ENCODE measurements around the gene SPATA12.
A peak's percentile ranks its signal among the peaks of the same experiment; 100 is the strongest.

SPATA12 gene

DNA sequence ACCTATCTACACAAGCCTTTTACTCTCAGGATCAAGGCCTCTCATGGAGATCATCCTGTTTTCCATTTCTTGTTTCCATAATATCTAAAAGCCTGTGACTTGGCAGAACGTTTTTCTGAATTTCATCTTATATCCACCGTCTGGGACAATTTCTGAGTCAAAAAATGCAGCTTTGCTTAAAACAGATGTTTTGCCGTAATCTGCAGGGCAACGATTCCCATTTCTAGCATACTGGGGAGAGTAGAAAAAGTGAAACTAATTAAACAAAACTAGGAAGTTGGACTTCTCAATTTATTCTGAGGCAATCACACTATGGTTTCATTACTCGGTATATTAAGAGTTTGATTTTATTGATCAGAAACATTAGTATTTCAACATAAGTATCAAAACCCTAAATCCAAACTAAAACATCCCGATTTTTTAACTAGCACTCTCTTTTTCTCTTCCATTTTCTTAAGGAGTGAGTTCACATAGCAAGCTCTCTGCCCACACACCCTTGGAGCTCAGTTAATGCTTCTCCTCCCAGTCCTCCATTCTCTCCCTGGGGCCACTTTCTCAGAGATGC lies 33.6 kb downstream of the SPATA12 start:
- Histone ChIP-seq H3K4me3 (ENCODE audit: low read depth, low read length) (no peak overlapping the region), H3K9ac (ENCODE audit: low read depth, low read length) (no peak overlapping the region), H3K4me1 (ENCODE audit: control insufficient read depth, insufficient read depth, low read length) (peaks cover 7% of the 10 kb centered on the region; the same call in 1 of the 2 replicates), H3K9me3 (ENCODE audit: control insufficient read depth, insufficient read depth, low read length) (no peaks in the 10 kb centered on the region), H3K36me3 (ENCODE audit: control insufficient read depth, insufficient read depth, low read length) (peaks cover 53% of the 10 kb centered on the region), H3K27ac (ENCODE audit: low read depth, low read length) (no peak overlapping the region), H3K27me3 (ENCODE audit: control insufficient read depth, insufficient read depth, low read length) (no peaks in the 10 kb centered on the region)

DNA sequence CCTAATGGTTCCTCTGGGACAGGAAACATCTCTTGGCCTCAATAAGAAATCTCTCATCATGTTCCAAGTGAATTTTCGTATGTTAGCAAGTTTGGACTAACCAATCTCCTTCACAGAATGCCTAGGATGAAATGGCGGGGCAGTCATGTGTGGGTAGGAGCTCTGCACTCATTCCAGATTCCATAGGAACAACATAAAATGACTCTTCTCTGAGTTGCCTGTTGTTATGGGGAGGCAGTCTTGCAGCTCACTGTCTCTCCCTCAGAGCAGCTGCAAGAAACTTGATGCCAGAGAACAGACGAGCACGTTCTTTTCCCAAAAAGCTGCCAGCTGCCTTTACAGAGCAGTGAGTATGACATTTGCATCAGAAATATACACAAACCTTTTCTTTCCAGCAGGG lies 34.1 kb downstream of the SPATA12 start:
- Histone ChIP-seq H3K4me1 (ENCODE audit: control insufficient read depth, insufficient read depth, low read length) (peaks cover 7% of the 10 kb centered on the region; the same call in 1 of the 2 replicates), H3K27me3 (ENCODE audit: control insufficient read depth, insufficient read depth, low read length) (no peaks in the 10 kb centered on the region), H3K4me3 (ENCODE audit: low read depth, low read length) (no peak overlapping the region), H3K9me3 (ENCODE audit: control insufficient read depth, insufficient read depth, low read length) (no peaks in the 10 kb centered on the region), H3K9ac (ENCODE audit: low read depth, low read length) (no peak overlapping the region; the same call in 1 of the 2 replicates), H3K27ac (ENCODE audit: low read depth, low read length) (no peak overlapping the region), H3K36me3 (ENCODE audit: control insufficient read depth, insufficient read depth, low read length) (peaks cover 58% of the 10 kb centered on the region)

DNA sequence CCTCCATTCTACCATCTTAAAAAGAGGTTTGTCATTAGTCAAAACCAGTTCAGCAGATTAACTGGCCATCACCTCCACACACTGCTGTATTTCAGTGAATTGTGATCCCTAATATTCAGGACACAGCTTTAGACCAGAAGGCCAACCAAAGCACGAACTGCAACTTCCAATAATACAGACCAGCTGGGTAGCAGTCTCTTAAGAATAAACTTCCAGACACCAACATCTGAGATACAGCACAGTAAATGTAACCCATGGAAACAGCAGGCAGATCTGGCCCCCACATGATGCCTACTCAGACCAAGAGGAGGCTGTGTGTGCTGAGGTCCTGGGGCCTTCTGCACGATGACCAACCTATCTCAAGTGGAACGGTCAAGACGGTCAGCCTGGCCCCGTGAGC lies 34.9 kb downstream of the SPATA12 start:
- no peak overlapping the region for H3K9ac ChIP-seq (ENCODE audit: low read depth, low read length)
- H3K9me3 ChIP-seq (ENCODE audit: control insufficient read depth, insufficient read depth, low read length) = no peaks in the 10 kb centered on the region
- peaks cover 58% of the 10 kb centered on the region for H3K36me3 ChIP-seq (ENCODE audit: control insufficient read depth, insufficient read depth, low read length)
- H3K4me3 ChIP-seq (ENCODE audit: low read depth, low read length) = no peak overlapping the region
- H3K4me1 ChIP-seq (ENCODE audit: control insufficient read depth, insufficient read depth, low read length) = peaks cover 7% of the 10 kb centered on the region; the same call in 1 of the 2 replicates
- no peaks in the 10 kb centered on the region for H3K27me3 ChIP-seq (ENCODE audit: control insufficient read depth, insufficient read depth, low read length)
- no peak overlapping the region for H3K27ac ChIP-seq (ENCODE audit: low read depth, low read length)

- H3K27me3 ChIP-seq (ENCODE audit: control insufficient read depth, insufficient read depth, low read length) = no peaks in the 10 kb centered on the region
- no peak overlapping the region for H3K4me3 ChIP-seq (ENCODE audit: low read depth, low read length)
- H3K36me3 ChIP-seq (ENCODE audit: control insufficient read depth, insufficient read depth, low read length) = peaks cover 69% of the 10 kb centered on the region
These were observed 37.1 kb downstream of the SPATA12 start for GRCh38 chr3:57097536-57097935.

DNA sequence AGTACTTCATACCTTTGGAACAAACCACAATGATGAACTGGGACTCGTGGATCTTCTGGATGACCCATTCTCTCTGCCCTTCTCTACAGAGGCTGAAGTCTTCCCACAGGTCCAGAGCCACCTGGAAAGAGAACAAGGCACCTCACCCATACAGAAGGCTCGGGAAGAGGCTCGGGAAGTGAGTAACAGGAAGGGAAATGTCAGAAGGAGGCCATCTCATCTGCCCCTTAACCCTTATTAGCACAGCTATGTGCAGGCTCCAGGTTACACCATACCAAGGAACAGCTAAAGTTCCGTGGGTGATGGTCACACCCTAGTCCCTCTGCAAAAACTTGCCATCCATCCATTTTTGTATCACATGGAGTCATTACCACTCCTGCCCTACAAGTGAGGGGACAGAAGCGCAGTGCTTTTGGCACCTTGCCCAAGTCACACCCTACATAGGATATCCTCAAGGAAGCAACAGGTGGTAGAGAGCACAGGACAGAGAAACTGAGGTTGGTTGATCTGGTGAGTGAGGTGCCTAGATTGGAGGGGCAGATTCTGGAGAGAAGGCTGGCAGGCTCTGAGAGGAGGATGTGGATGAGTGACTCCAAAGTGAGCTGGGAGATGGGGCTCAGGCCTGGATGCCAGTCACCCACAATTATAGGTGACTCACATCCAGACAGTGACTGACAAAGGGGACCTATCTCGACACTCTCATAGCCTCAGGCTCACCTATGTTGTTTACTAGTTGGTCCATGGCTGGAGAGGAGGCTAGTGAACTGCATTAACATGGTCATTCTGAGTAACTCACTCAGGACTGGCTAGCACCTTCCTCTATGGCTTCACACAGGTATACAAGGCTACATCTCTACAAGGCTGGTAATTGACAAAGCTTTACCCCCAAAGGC lies 38.2 kb downstream of the SPATA12 start:
- Histone ChIP-seq H3K4me3 (ENCODE audit: low read depth, low read length) (no peak overlapping the region), H3K9ac (ENCODE audit: low read depth, low read length) (no peak overlapping the region), H3K4me1 (ENCODE audit: control insufficient read depth, insufficient read depth, low read length) (peaks cover 7% of the 10 kb centered on the region; the same call in 1 of the 2 replicates), H3K9me3 (ENCODE audit: control insufficient read depth, insufficient read depth, low read length) (no peaks in the 10 kb centered on the region), H3K36me3 (ENCODE audit: control insufficient read depth, insufficient read depth, low read length) (peaks cover 72% of the 10 kb centered on the region), H3K27ac (ENCODE audit: low read depth, low read length) (no peak overlapping the region), H3K27me3 (ENCODE audit: control insufficient read depth, insufficient read depth, low read length) (no peaks in the 10 kb centered on the region)

More at GRCh38 chr3:57097536-57097935, 37.1 kb downstream of the SPATA12 start:
- Histone ChIP-seq H3K9ac (ENCODE audit: low read depth, low read length) (no peak overlapping the region), H3K27ac (ENCODE audit: low read depth, low read length) (no peak overlapping the region), H3K4me1 (ENCODE audit: control insufficient read depth, insufficient read depth, low read length) (peaks cover 7% of the 10 kb centered on the region; the same call in 1 of the 2 replicates), H3K9me3 (ENCODE audit: control insufficient read depth, insufficient read depth, low read length) (no peaks in the 10 kb centered on the region)

GRCh38 chr3:57100046-57100695 lies 39.7 kb downstream of the SPATA12 start:
- Histone ChIP-seq H3K36me3 (ENCODE audit: control insufficient read depth, insufficient read depth, low read length) (peaks cover 75% of the 10 kb centered on the region), H3K9ac (ENCODE audit: low read depth, low read length) (no peak overlapping the region), H3K27ac (ENCODE audit: low read depth, low read length) (no peak overlapping the region), H3K9me3 (ENCODE audit: control insufficient read depth, insufficient read depth, low read length) (no peaks in the 10 kb centered on the region), H3K27me3 (ENCODE audit: control insufficient read depth, insufficient read depth, low read length) (no peaks in the 10 kb centered on the region), H3K4me1 (ENCODE audit: control insufficient read depth, insufficient read depth, low read length) (no peaks in the 10 kb centered on the region), H3K4me3 (ENCODE audit: low read depth, low read length) (no peak overlapping the region)

GRCh38 chr3:57105585-57105984 lies 45.1 kb downstream of the SPATA12 start:
- Histone ChIP-seq H3K9ac (ENCODE audit: low read depth, low read length) (no peak overlapping the region), H3K36me3 (ENCODE audit: control insufficient read depth, insufficient read depth, low read length) (peaks cover 60% of the 10 kb centered on the region), H3K4me1 (ENCODE audit: control insufficient read depth, insufficient read depth, low read length) (peaks cover 15% of the 10 kb centered on the region), H3K27me3 (ENCODE audit: control insufficient read depth, insufficient read depth, low read length) (no peaks in the 10 kb centered on the region), H3K9me3 (ENCODE audit: control insufficient read depth, insufficient read depth, low read length) (no peaks in the 10 kb centered on the region), H3K4me3 (ENCODE audit: low read depth, low read length) (no peak overlapping the region), H3K27ac (ENCODE audit: low read depth, low read length) (peak overlapping the region; percentile 42)

- Histone ChIP-seq H3K9me3 (ENCODE audit: control insufficient read depth, insufficient read depth, low read length) (no peaks in the 10 kb centered on the region), H3K27me3 (ENCODE audit: control insufficient read depth, insufficient read depth, low read length) (no peaks in the 10 kb centered on the region), H3K4me3 (ENCODE audit: low read depth, low read length) (no peak overlapping the region), H3K4me1 (ENCODE audit: control insufficient read depth, insufficient read depth, low read length) (peaks cover 28% of the 10 kb centered on the region), H3K36me3 (ENCODE audit: control insufficient read depth, insufficient read depth, low read length) (peaks cover 45% of the 10 kb centered on the region), H3K27ac (ENCODE audit: low read depth, low read length) (no peak overlapping the region), H3K9ac (ENCODE audit: low read depth, low read length) (no peak overlapping the region)
These were observed 48.2 kb downstream of the SPATA12 start for GRCh38 chr3:57108684-57109083.

GRCh38 chr3:57109437-57110199 lies 49.2 kb downstream of the SPATA12 start:
- peaks cover 35% of the 10 kb centered on the region for H3K36me3 ChIP-seq (ENCODE audit: control insufficient read depth, insufficient read depth, low read length)
- H3K9ac ChIP-seq (ENCODE audit: low read depth, low read length) = no peak overlapping the region
- peak overlapping the region; percentile 52 for H3K27ac ChIP-seq (ENCODE audit: low read depth, low read length)
- H3K4me1 ChIP-seq (ENCODE audit: control insufficient read depth, insufficient read depth, low read length) = peaks cover 28% of the 10 kb centered on the region
- no peaks in the 10 kb centered on the region for H3K9me3 ChIP-seq (ENCODE audit: control insufficient read depth, insufficient read depth, low read length)
- no peak overlapping the region for H3K4me3 ChIP-seq (ENCODE audit: low read depth, low read length)
- no peaks in the 10 kb centered on the region for H3K27me3 ChIP-seq (ENCODE audit: control insufficient read depth, insufficient read depth, low read length)

- H3K27ac ChIP-seq (ENCODE audit: low read depth, low read length) = peak overlapping the region; percentile 52
- H3K4me1 ChIP-seq (ENCODE audit: control insufficient read depth, insufficient read depth, low read length) = peaks cover 30% of the 10 kb centered on the region
- no peaks in the 10 kb centered on the region for H3K27me3 ChIP-seq (ENCODE audit: control insufficient read depth, insufficient read depth, low read length)
- H3K4me3 ChIP-seq (ENCODE audit: low read depth, low read length) = no peak overlapping the region
- no peaks in the 10 kb centered on the region for H3K9me3 ChIP-seq (ENCODE audit: control insufficient read depth, insufficient read depth, low read length)
- peaks cover 31% of the 10 kb centered on the region for H3K36me3 ChIP-seq (ENCODE audit: control insufficient read depth, insufficient read depth, low read length)
- H3K9ac ChIP-seq (ENCODE audit: low read depth, low read length) = no peak overlapping the region
These were observed 49.8 kb downstream of the SPATA12 start for GRCh38 chr3:57110214-57110613.
